ENCODE data around the gene HES5.

DNA sequence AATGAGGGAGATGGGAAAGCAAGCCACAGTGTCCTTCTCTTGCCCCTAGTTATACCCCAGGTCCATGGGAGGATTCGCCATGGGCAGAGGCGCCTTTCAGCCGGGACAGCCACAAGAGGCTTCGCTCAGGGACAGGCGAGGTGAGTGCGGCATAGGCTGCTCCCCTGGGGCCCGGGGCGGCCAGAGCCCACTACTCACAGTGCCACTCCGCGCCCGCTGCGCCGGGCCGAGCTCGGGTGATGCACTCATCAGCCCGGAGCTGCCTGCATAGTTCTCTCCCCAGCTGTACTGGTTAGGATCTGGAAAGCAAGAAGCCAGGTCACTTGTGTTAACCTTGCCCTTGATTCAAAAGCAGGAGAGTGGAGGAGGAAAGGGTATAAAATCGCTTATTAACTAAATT, 12.1 kb downstream of the HES5 start:
- no peak for TF ChIP-seq EZH2 (IDR thresholded peaks at IDR 0.05; ENCODE audit: insufficient read depth, poor library complexity, severe bottlenecking)
- no peak for TF ChIP-seq EZH2phosphoT487 (IDR thresholded peaks at IDR 0.05; ENCODE audit: insufficient read depth, low read depth)

Measured in GM23248 (cell line).